HepG2 (cell line): ENCODE results near the gene TMEM61. TPM values are rescaled to one million over a fixed set of nuclear protein-coding genes. Genes with fewer than 3 reads are reported as not detected.

Experiments
- CREB1 ChIP-seq, 2 experiments: fragments of 450-650 bp in 1 of 2; IDR thresholded peaks; 2 replicates each; pipeline ENCODE4 v1.6.1; 2016 to 2017; ENCODE audit warnings: control low read depth in 1 of 2, mild to moderate bottlenecking in 1 of 2, missing compliant biosample characterization in 1 of 2, missing genetic modification characterization in 1 of 2
- ERF ChIP-seq: IDR thresholded peaks from 2 replicates; pipeline ENCODE4 v1.6.1; 2018; ENCODE audit warnings: missing biosample characterization, missing genetic modification reagents
- GATAD2A ChIP-seq: IDR thresholded peaks from 2 replicates; pipeline ENCODE4 v1.6.1; 2016
- HOXA9 ChIP-seq: sonication (generic); formaldehyde crosslinking; IDR thresholded peaks from 2 replicates; pipeline ENCODE4 v1.8.1; 2022; ENCODE audit warnings: missing genetic modification reagents, mild to moderate bottlenecking, moderate library complexity, borderline replicate concordance
- MXI1 ChIP-seq: IDR thresholded peaks from 3 replicates; pipeline ENCODE4 v1.6.1; 2012; ENCODE audit warnings: low read depth, low read length, inconsistent platforms, borderline replicate concordance
- MYNN ChIP-seq: sonication (generic); formaldehyde crosslinking; IDR thresholded peaks from 2 replicates; pipeline ENCODE4 v1.4.0; 2020; ENCODE audit warnings: mild to moderate bottlenecking, low read depth, missing genetic modification reagents
- PAXIP1 ChIP-seq: sonication (generic); formaldehyde crosslinking; conservative IDR thresholded peaks from 2 replicates; pipeline ENCODE4 v1.4.0; 2020; ENCODE audit warnings: mild to moderate bottlenecking, missing genetic modification reagents, moderate library complexity
- RXRA ChIP-seq: sonication (generic); formaldehyde crosslinking; IDR thresholded peaks from 2 replicates; pipeline ENCODE4 v1.5.1; 2020; ENCODE audit warnings: missing genetic modification reagents
- SOX13 ChIP-seq, 3 experiments: fragments of 450-650 bp in 1 of 3; sonication (generic) in 1 of 3; formaldehyde crosslinking in 1 of 3; IDR thresholded peaks in 2 of 3; conservative IDR thresholded peaks in 1 of 3; 2 replicates each; pipeline versions ENCODE4 v1.5.0 to v1.6.1; 2016 to 2020; ENCODE audit warnings: antibody characterized with exemption in 1 of 3, mild to moderate bottlenecking in 1 of 3, missing compliant biosample characterization in 1 of 3, missing genetic modification reagents in 1 of 3, moderate library complexity in 1 of 3
- SOX6 ChIP-seq, 2 experiments: fragments of 450-650 bp in 1 of 2; sonication (generic) in 1 of 2; formaldehyde crosslinking in 1 of 2; IDR thresholded peaks; 2 replicates each; pipeline versions ENCODE4 v1.4.0 to v1.6.1; 2017 to 2020; ENCODE audit warnings: antibody characterized with exemption in 1 of 2, mild to moderate bottlenecking in 1 of 2, missing genetic modification reagents in 1 of 2
- SP1 ChIP-seq, 2 experiments: fragments of 450-650 bp in 1 of 2; sonication (generic) in 1 of 2; formaldehyde crosslinking in 1 of 2; IDR thresholded peaks; 2 replicates each; pipeline versions ENCODE4 v1.4.0 to v1.6.1; 2016 to 2020; ENCODE audit warnings: missing genetic modification reagents in 1 of 2
- TEAD3 ChIP-seq: optimal IDR thresholded peaks from 2 replicates; pipeline ENCODE3; 2016; ENCODE audit warnings: borderline replicate concordance
- TEF ChIP-seq: sonication (generic); formaldehyde crosslinking; IDR thresholded peaks from 2 replicates; pipeline ENCODE4 v1.5.0; 2020; ENCODE audit warnings: missing genetic modification reagents
- ZNF367 ChIP-seq: sonication (generic); formaldehyde crosslinking; IDR thresholded peaks from 2 replicates; pipeline ENCODE4 v1.4.0; 2020; ENCODE audit warnings: missing genetic modification reagents, borderline replicate concordance
- ZNF44 ChIP-seq: sonication (generic); formaldehyde crosslinking; IDR thresholded peaks from 2 replicates; pipeline ENCODE4 v1.5.1; 2020; ENCODE audit warnings: mild to moderate bottlenecking, missing genetic modification reagents
- ZNF782 ChIP-seq: sonication (generic); formaldehyde crosslinking; IDR thresholded peaks from 2 replicates; pipeline ENCODE4 v1.4.0; 2020; ENCODE audit warnings: missing genetic modification reagents, mild to moderate bottlenecking, borderline replicate concordance
- polyA plus RNA-seq, 8 experiments: library from polyadenylated mRNA; depleted of rRNA in 3 of 8; stranded (reverse) in 7 of 8; unstranded in 1 of 8; fragments of >200 nt; fragmentation: Illumina TruSeq in 4 of 8; extraction: Trizol in 4 of 8; gene quantifications; 2 replicates each; pipeline versions ENCODE4 v1.2.1 to v1.2.3, GENCODE V29; 2011 to 2016; ENCODE audit warnings: low read depth in 4 of 8, missing spikeins in 1 of 8, mixed read lengths in 1 of 8; ENCODE audit not compliant: insufficient read depth in 1 of 8
- total RNA-seq, 5 experiments: library from RNA; depleted of rRNA; stranded (reverse); fragments of >200 nt; fragmentation: Illumina TruSeq; extraction: Trizol; gene quantifications; 2 replicates each; pipeline ENCODE4 v1.2.3, GENCODE V29; 2016; ENCODE audit warnings: low read depth in 1 of 5
- TF ChIP-seq, protein P1 (sequence below): sonication (generic); formaldehyde crosslinking; IDR thresholded peaks from 2 replicates; pipeline ENCODE4 v1.4.0; 2020; ENCODE audit warnings: missing genetic modification reagents, mild to moderate bottlenecking, borderline replicate concordance
- TF ChIP-seq, protein P2 (sequence below): sonication (generic); formaldehyde crosslinking; IDR thresholded peaks from 2 replicates; pipeline ENCODE4 v1.4.0; 2020; ENCODE audit warnings: missing genetic modification reagents

The TMEM61 gene
- total and polyA plus RNA-seq, 2 of the 13 experiments (the other 11 are each of a cell fraction or from before 2014, with no cell fraction given) = not detected

DNA sequence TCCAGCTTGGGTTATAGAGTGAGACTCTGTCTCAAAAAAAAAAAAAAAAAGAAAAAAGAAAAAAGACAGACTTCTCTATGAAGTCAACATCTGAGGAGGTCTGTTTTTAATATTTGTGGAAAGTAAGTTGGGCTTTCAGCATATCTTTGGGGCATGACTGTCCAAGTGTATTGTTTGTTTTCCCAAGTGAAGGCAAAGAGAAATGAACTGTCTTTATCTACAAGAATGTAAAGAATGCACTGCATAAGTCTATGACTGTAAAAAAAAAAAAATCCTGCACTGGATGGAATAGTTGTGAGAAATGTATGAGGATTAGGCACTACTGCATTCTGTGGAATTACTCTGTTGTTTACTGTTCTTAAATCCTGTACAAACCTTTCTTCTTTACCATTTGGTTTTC lies 45.6 kb upstream of the TMEM61 start (continued):
- TF ChIP-seq CREB1 (IDR thresholded peaks at IDR 0.05) = no peak
- TF ChIP-seq CREB1 (CRISPR knock-in tag; IDR thresholded peaks at IDR 0.05) = 0 out of 2 replicates have a peak, but pooled peaks have one; percentile 16
- TF ChIP-seq GATAD2A (CRISPR knock-in tag) = peak; percentile 36; the same call in 1 of the 2 replicates
- no peak for TF ChIP-seq SOX13 (IDR thresholded peaks at IDR 0.05)
- TF ChIP-seq SOX13 (CRISPR knock-in tag; conservative IDR thresholded peaks at IDR 0.05 in 1 of 2, IDR thresholded peaks at IDR 0.05 in 1 of 2) = peak in 1 of 2 experiments; percentile 37; a peak in 1 of 4 replicates
- TF ChIP-seq SOX6 (IDR thresholded peaks at IDR 0.05) = no peak
- TF ChIP-seq SOX6 (CRISPR knock-in tag; IDR thresholded peaks at IDR 0.05) = no peak
- no peak for TF ChIP-seq ZNF367 (CRISPR knock-in tag)
- no peak for TF ChIP-seq SP1 (IDR thresholded peaks at IDR 0.05)
- no peak for TF ChIP-seq SP1 (CRISPR knock-in tag; IDR thresholded peaks at IDR 0.05)
- TF ChIP-seq, protein P1, sequence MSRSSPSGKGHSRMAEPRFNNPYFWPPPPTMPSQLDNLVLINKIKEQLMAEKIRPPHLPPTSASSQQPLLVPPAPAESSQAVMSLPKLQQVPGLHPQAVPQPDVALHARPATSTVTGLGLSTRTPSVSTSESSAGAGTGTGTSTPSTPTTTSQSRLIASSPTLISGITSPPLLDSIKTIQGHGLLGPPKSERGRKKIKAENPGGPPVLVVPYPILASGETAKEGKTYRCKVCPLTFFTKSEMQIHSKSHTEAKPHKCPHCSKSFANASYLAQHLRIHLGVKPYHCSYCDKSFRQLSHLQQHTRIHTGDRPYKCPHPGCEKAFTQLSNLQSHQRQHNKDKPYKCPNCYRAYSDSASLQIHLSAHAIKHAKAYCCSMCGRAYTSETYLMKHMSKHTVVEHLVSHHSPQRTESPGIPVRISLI (CRISPR knock-in tag) = peak; percentile 81; the same call in 1 of the 2 replicates
- no peak for TF ChIP-seq ERF (CRISPR knock-in tag)
- TF ChIP-seq TEF (CRISPR knock-in tag) = no peak
- TF ChIP-seq MYNN (CRISPR knock-in tag) = no peak
- TF ChIP-seq RXRA = no peak
- TF ChIP-seq TEAD3 (CRISPR knock-in tag) = peak; percentile 81
- no peak for TF ChIP-seq HOXA9 (CRISPR knock-in tag)
- TF ChIP-seq PAXIP1 (CRISPR knock-in tag) = peak; percentile 45
- TF ChIP-seq, protein P2, sequence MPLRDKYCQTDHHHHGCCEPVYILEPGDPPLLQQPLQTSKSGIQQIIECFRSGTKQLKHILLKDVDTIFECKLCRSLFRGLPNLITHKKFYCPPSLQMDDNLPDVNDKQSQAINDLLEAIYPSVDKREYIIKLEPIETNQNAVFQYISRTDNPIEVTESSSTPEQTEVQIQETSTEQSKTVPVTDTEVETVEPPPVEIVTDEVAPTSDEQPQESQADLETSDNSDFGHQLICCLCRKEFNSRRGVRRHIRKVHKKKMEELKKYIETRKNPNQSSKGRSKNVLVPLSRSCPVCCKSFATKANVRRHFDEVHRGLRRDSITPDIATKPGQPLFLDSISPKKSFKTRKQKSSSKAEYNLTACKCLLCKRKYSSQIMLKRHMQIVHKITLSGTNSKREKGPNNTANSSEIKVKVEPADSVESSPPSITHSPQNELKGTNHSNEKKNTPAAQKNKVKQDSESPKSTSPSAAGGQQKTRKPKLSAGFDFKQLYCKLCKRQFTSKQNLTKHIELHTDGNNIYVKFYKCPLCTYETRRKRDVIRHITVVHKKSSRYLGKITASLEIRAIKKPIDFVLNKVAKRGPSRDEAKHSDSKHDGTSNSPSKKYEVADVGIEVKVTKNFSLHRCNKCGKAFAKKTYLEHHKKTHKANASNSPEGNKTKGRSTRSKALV (CRISPR knock-in tag) = no peak
- TF ChIP-seq ZNF44 (CRISPR knock-in tag) = no peak
- no peak for TF ChIP-seq ZNF782 (CRISPR knock-in tag)
- TF ChIP-seq MXI1 = no peak
